Effector CD8-positive, alpha-beta T cell (primary cell): ENCODE data around the gene CDT1.
"Not testable (repeated sequence)": the region's sequence is repeated elsewhere in the genome, so short reads cannot be mapped to it uniquely, and the experiment has no call there.

Source experiments
- DNase-seq: peaks from one replicate; lab custom pipeline; 2025; lab: John Stamatoyannopoulos, UW

The CDT1 gene

GRCh38 chr16:88816736-88817535 lies 13.3 kb downstream of the CDT1 start:
- no peak for DNase-seq

GRCh38 chr16:88817785-88818574 lies 14.4 kb downstream of the CDT1 start:
- DNase-seq: no peak

DNA sequence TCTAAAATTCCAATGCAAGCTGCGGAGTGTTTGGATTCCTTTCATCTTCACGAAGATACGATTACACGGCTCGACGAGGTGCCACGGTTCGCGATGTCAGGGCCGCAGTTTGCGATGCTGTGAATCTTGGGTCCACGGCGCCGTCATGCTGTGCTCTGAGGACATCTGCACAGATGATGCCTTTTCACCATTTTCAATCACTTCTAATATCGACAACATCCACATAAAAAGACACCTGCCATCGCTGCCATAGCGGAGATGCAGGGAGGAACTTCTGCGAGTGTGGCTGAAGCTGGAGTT lies 14.9 kb downstream of the CDT1 start:
- no peak for DNase-seq

GRCh38 chr16:88819126-88819525 lies 15.5 kb downstream of the CDT1 start:
- DNase-seq: no peak

- DNase-seq: no peak
These were observed 16.9 kb downstream of the CDT1 start for GRCh38 chr16:88820385-88821025.

- no peak for DNase-seq
These were observed 17.7 kb downstream of the CDT1 start for GRCh38 chr16:88821168-88821850.

DNA sequence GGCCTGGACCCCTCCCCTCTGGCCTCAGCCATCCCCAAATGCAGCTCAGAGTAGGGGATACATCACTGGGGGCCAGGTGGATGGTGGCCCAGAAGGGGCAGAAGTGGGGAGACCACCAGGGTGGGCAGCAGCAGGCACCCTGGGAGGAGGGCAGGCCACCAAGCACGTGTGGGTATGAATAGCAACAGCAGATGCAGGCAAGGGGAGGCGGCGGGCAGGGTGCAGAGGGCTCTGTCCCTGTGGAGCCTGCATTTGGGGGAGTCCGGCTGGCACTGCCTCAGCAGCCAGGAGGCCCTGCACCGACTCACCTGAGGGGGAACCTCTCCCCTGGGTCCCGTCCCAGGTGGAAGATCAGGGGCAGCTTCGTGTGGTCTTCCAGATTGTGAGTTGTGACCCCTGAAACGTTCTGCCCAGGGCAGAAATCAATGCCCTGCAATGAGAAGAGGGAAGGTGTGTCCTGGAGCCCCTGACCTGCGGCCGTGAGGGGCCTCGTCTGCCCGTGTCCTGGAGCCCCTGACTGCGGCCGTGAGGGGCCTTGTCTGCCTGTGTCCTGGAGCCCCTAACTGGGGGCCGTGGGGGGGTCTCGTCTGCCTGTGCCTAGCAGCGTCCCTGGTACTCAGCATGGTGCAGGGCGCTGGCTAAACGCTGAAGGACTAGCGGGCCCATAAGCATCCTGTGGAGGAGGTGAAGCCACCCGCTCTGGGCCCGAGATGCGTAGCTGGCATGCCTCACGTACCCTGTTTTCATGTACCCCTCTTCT lies 18.9 kb downstream of the CDT1 start:
- DNase-seq: no peak

- DNase-seq: not testable (repeated sequence)
These were observed 20.1 kb downstream of the CDT1 start for GRCh38 chr16:88823646-88824045.

GRCh38 chr16:88824256-88825077 lies 20.9 kb downstream of the CDT1 start:
- DNase-seq: no peak

DNA sequence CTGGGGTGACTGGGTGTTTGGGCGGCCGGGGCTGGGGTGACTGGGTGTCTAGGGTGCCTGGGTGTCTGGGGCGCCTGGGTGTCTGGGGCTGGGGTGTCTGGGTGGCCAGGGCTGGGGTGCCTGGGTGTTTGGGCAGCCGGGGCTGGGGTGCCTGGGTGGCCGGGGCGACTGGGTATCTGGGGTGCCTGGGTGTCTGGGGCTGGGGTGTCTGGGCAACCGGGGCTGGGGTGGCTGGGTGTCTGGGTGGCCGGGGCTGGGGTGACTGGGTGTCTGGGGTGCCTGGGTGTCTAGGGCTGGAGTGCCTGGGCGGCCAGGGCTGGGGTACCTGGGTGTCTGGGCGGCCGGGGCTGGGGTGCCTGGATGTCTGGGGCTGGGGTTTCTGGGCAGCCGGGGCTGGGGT lies 21.6 kb downstream of the CDT1 start:
- no peak for DNase-seq

DNA sequence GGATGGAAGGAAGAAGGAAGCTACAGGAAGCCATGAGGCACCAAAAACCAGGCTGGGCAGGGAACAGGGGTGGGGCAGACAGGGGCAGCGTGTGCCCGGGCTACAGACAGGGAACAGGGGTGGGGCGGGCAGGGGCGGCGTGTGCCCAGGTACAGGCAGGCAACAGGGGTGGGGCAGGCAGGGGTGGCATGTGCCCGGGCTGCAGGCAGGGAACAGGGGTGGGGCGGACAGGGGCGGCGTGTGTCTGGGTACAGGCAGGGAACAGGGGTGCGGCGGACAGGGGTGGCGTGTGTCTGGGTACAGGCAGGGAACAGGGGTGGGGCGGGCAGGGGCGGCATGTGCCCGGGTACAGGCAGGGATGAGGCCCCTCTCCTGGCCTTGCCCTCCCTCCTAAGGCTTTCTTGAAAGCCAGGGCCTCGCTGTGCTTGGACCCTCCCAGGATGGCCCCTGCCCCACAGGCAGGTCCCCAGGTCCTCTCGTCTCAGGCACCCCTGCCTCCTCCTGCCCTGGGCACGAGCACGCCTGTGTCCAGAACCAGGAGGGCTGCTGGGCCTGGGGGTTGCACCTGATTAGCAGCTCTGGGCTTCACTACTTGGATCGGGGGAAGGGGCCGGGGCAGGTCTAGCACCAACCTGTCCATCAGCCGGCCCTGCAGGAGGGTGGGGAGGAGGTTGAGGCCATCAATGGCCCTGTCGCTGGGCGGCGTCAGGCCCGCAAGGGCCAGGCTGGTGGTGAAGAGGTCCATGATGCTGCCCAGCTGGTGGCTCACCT lies 22.7 kb downstream of the CDT1 start:
- DNase-seq: no peak

DNA sequence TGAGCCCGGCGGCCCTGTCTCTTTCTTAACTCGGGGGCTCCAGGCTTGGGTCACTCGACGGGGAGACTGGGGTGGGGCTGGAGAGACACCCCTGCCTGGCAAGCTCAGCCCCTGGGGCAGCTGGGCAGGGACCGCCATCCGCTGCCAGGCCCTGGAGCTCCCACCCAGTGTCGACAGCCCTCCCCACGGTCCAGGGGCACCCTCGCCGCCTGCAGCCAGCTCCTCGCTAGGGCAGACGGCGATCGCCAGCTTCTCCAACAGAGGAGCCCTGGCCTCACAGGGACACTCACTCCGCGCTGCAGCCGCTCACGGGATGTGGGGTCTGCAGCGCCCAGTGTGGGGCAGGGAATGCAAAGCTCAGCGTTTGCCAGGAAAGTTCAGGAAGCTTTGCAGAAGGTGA lies 24.1 kb downstream of the CDT1 start:
- DNase-seq: no peak

DNA sequence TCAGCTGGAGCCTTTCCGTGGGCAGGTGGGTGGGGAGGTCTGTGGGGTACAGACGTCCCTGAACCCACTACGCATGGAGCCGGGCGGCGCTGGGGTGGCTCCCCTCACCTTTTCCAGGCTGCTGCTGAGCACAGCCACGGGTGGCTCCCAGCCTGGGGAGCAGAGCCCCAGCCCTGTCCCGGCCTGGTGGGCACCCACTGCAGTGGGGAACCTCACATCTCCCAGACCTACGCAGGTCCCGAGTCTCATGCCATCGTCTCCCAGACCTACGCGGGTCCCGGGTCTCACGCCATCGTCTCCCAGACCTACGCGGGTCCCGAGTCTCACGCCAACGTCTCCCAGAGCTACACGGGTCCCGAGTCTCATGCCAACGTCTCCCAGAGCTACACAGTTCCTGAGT lies 25.1 kb downstream of the CDT1 start:
- DNase-seq: no peak

DNA sequence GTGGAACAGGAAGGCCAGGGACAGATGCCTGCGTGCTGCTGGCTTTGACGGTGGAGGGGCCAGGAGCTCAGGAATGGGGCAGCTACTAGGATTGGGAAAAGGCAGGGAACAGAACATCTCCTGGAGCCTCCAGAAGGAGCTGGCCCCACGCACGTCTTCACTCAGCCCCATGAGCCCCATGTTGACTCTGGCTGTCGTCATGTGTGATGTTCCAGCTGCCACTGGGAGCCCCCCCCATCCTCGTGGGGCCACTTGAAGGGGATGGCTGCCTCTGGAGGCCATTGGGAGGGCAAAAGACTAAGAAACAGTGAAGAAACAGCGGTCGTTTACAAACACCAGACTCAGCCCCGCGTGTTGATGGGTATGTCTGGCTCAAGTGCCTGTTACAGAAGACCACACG lies 26.7 kb downstream of the CDT1 start:
- no peak for DNase-seq

DNA sequence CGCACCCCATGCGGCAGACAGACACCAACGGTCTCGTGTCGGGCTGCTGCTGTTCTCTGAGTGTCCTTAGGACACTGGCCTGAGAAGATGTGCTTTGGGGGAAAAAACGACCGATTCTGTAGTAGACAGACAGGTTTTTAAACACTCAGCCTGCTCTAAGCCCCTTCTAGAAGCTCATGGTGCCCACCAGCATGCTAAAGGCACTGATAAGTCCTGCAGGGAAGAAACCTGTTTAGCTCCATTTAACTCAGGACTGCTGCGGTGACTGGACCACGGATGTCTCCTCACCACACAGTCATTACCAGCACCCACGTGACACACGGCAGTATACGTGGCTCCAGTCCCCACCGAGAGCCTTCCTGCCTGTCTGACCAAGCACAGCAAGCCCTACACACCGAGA lies 27.2 kb downstream of the CDT1 start:
- no peak for DNase-seq

DNA sequence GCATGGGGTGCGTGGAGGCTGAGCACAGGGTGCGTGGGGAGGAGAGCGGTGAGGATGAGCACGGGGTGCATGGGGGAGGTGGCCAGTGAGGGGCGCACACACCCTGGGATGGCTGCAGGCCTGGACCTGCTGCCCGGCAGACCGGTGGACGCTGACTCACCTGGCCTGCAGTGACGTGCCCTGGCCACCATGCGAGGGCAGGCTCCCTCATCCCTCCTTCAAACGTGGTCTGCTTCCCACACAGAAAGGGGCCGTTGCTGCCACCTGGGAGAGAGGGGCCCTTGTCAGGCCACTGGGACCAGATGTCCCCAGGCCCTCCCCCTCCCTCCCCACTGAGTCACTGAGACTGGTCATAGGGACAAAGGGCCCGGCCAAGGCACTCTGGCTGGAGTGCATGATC lies 28.2 kb downstream of the CDT1 start:
- no peak for DNase-seq

- DNase-seq: no peak
These were observed 29.5 kb downstream of the CDT1 start for GRCh38 chr16:88833086-88833485.

- no peak for DNase-seq
These were observed 31.1 kb downstream of the CDT1 start for GRCh38 chr16:88834670-88835069.

- no peak for DNase-seq
These were observed 31.8 kb downstream of the CDT1 start for GRCh38 chr16:88835383-88835782.

- no peak for DNase-seq
These were observed 32.2 kb downstream of the CDT1 start for GRCh38 chr16:88835818-88836217.
